SK-N-SH treated with all-trans-retinoic acid at 6 μM for 48 hours (cell line): ENCODE measurements around the gene IKZF1.

Source experiments
- ATAC-seq: fragments of 200-7000 bp; cut with Tn5 transposase; 3 replicates; pipeline ENCODE4 v1.9.1; 2020; ENCODE audit warnings: mild to moderate bottlenecking, moderate library complexity
- BACH2 ChIP-seq: fragments of 250-450 bp; sonication (Bioruptor Pico); IDR thresholded peaks from 2 replicates; pipeline ENCODE4 v1.9.0; 2021; ENCODE audit warnings: mild to moderate bottlenecking, borderline replicate concordance
- CREB5 ChIP-seq: fragments of 250-450 bp; sonication (Bioruptor Pico); IDR thresholded peaks from 2 replicates; pipeline ENCODE4 v1.5.1; 2020; ENCODE audit warnings: low read depth, mild to moderate bottlenecking, moderate library complexity
- CSDC2 ChIP-seq: fragments of 250-450 bp; sonication (Bioruptor Pico); IDR thresholded peaks from 2 replicates; pipeline ENCODE4 v1.5.0; 2020; ENCODE audit warnings: mild to moderate bottlenecking, moderate library complexity
- CSRNP3 ChIP-seq: fragments of 250-450 bp; sonication (Bioruptor Pico); IDR thresholded peaks from 2 replicates; pipeline ENCODE4 v1.5.1; 2021; ENCODE audit warnings: mild to moderate bottlenecking, moderate library complexity
- ESRRG ChIP-seq: fragments of 250-450 bp; sonication (Bioruptor Pico); IDR thresholded peaks from 2 replicates; pipeline ENCODE4 v1.6.1; 2021; ENCODE audit warnings: mild to moderate bottlenecking
- GLIS3 ChIP-seq: fragments of 250-450 bp; sonication (Bioruptor Pico); IDR thresholded peaks from 2 replicates; pipeline ENCODE4 v1.5.0; 2020; ENCODE audit warnings: mild to moderate bottlenecking, moderate library complexity
- ISL1 ChIP-seq: fragments of 250-450 bp; sonication (Bioruptor Pico); IDR thresholded peaks from 2 replicates; pipeline ENCODE4 v2.1.2; 2022; ENCODE audit warnings: mild to moderate bottlenecking, moderate library complexity
- OSR1 ChIP-seq: fragments of 250-450 bp; sonication (Bioruptor Pico); IDR thresholded peaks from 2 replicates; pipeline ENCODE4 v1.8.0; 2022; ENCODE audit warnings: moderate library complexity, mild to moderate bottlenecking, inconsistent platforms
- POU6F1 ChIP-seq: fragments of 250-450 bp; sonication (Bioruptor Pico); IDR thresholded peaks from 2 replicates; pipeline ENCODE4 v1.8.0; 2021; ENCODE audit warnings: low read depth, mild to moderate bottlenecking, moderate library complexity, borderline replicate concordance
- PPARA ChIP-seq: fragments of 250-450 bp; sonication (Bioruptor Pico); IDR thresholded peaks from 2 replicates; pipeline ENCODE4 v1.5.0; 2020; ENCODE audit warnings: mild to moderate bottlenecking, borderline replicate concordance
- RARB ChIP-seq: fragments of 250-450 bp; sonication (Bioruptor Pico); IDR thresholded peaks from 2 replicates; pipeline ENCODE4 v1.8.0; 2021; ENCODE audit warnings: mild to moderate bottlenecking, moderate library complexity
- SNAI2 ChIP-seq: fragments of 250-450 bp; sonication (Bioruptor Pico); IDR thresholded peaks from 2 replicates; pipeline ENCODE4 v1.5.0; 2020; ENCODE audit warnings: mild to moderate bottlenecking, moderate library complexity
- TCF4 ChIP-seq: fragments of 250-450 bp; sonication (Bioruptor Pico); IDR thresholded peaks from 2 replicates; pipeline ENCODE4 v1.8.0; 2021; ENCODE audit warnings: mild to moderate bottlenecking, moderate library complexity, borderline replicate concordance
- TOX ChIP-seq: fragments of 250-450 bp; sonication (Bioruptor Pico); IDR thresholded peaks from 2 replicates; pipeline ENCODE4 v1.8.0; 2021; ENCODE audit warnings: mild to moderate bottlenecking, moderate library complexity, borderline replicate concordance
- ZC3H10 ChIP-seq: fragments of 250-450 bp; sonication (Bioruptor Pico); IDR thresholded peaks from 2 replicates; pipeline ENCODE4 v1.5.1; 2021; ENCODE audit warnings: mild to moderate bottlenecking, moderate library complexity
- ZFP3 ChIP-seq: fragments of 250-450 bp; sonication (Bioruptor Pico); IDR thresholded peaks from 2 replicates; pipeline ENCODE4 v1.5.0; 2020; ENCODE audit warnings: mild to moderate bottlenecking, moderate library complexity
- ZFP30 ChIP-seq: fragments of 450-650 bp; formaldehyde crosslinking; IDR thresholded peaks from 2 replicates; pipeline ENCODE4 v1.5.0; 2022; ENCODE audit warnings: mild to moderate bottlenecking, moderate library complexity
- ZNF565 ChIP-seq: fragments of 450-650 bp; formaldehyde crosslinking; conservative IDR thresholded peaks from 2 replicates; pipeline ENCODE4 v1.5.0; 2020; ENCODE audit warnings: low read depth, mild to moderate bottlenecking, moderate library complexity
- ZNF70 ChIP-seq: fragments of 450-650 bp; formaldehyde crosslinking; IDR thresholded peaks from 2 replicates; pipeline ENCODE4 v1.5.0; 2020; ENCODE audit warnings: mild to moderate bottlenecking, moderate library complexity
- ZNF8 ChIP-seq: fragments of 450-650 bp; formaldehyde crosslinking; IDR thresholded peaks from 2 replicates; pipeline ENCODE4 v1.5.0; 2020; ENCODE audit warnings: mild to moderate bottlenecking, moderate library complexity

The IKZF1 gene

GRCh38 chr7:50292165-50292757, 12.3 kb upstream of the IKZF1 start:
- no peak for ATAC-seq

GRCh38 chr7:50292763-50293162, 11.8 kb upstream of the IKZF1 start:
- TF ChIP-seq ZNF70 (CRISPR knock-in tag) (no peak), ESRRG (CRISPR knock-in tag) (no peak), CSDC2 (CRISPR knock-in tag) (no peak), ZNF565 (CRISPR knock-in tag) (no peak), PPARA (no peak), POU6F1 (CRISPR knock-in tag) (no peak), BACH2 (CRISPR knock-in tag) (no peak), ISL1 (CRISPR knock-in tag) (no peak), ZNF8 (CRISPR knock-in tag) (no peak), ZFP3 (CRISPR knock-in tag) (no peak), TCF4 (no peak), SNAI2 (no peak), RARB (no peak), TOX (no peak), GLIS3 (no peak), ZC3H10 (CRISPR knock-in tag) (no peak), ZFP30 (CRISPR knock-in tag) (no peak)
- ATAC-seq, result no peak

More at GRCh38 chr7:50292165-50292757, 12.3 kb upstream of the IKZF1 start:
- TF ChIP-seq TCF4 (no peak), POU6F1 (CRISPR knock-in tag) (no peak), SNAI2 (no peak), ZNF70 (CRISPR knock-in tag) (no peak), CSDC2 (CRISPR knock-in tag) (no peak), GLIS3 (no peak)

- TF ChIP-seq CREB5 (CRISPR knock-in tag) (no peak), OSR1 (CRISPR knock-in tag) (no peak), TOX (no peak), SNAI2 (no peak), ZNF70 (CRISPR knock-in tag) (no peak), RARB (no peak), BACH2 (CRISPR knock-in tag) (no peak)
- ATAC-seq, result no peak
Measured at GRCh38 chr7:50293509-50294179, 10.9 kb upstream of the IKZF1 start.

GRCh38 chr7:50295133-50295532, 9.4 kb upstream of the IKZF1 start:
- ATAC-seq, result no peak
- TF ChIP-seq BACH2 (CRISPR knock-in tag), result no peak
- TF ChIP-seq ISL1 (CRISPR knock-in tag), result no peak
- no peak for TF ChIP-seq RARB
- no peak for TF ChIP-seq CREB5 (CRISPR knock-in tag)
- TF ChIP-seq TOX, result no peak
- TF ChIP-seq PPARA, result no peak
- TF ChIP-seq CSRNP3 (CRISPR knock-in tag), result no peak
